AML-193 (cell line): ENCODE measurements around the gene ISOC2.
"Not testable (repeated sequence)": the region's sequence is repeated elsewhere in the genome, so short reads cannot be mapped to it uniquely, and the experiment has no call there.

Source experiments
- DNase-seq, 2 experiments: peaks; one replicate each; lab custom pipeline; 2025; lab: John Stamatoyannopoulos, UW

The ISOC2 gene

DNA sequence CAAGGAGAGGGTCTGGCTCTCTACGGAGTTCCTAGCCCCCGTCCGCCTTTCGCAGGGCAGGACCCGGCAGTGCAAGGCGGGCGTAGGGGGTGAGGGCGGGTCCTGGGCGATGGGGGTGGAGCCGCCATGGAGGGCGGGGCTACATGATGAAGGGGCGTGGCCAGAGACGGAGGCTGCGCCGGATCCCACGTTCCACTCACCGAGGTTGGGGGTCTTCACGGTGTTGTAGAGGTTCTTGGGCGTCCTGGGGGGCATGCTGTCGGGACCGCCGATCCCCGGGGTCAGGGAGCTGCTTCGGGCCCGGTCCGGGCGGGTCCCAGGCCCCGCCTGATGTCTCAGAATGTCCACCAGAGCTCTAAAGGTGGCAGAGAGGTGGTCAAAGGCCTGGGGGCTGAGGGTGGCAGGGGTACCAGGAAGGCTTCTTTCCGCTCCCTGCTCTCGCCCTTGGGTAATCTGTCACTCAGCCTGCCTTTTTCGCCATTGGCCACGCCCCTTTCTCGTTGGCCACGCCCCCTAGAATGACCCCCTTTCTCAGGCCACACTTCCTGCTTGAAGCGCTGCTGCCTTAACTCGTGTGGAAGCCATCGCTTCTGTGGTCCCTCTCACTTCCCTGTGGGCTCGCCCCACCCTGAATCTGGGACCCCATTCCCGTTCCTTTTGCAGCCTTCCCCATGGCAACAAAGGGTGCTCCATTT lies 20.9 kb downstream of the ISOC2 start:
- DNase-seq = no peak

DNA sequence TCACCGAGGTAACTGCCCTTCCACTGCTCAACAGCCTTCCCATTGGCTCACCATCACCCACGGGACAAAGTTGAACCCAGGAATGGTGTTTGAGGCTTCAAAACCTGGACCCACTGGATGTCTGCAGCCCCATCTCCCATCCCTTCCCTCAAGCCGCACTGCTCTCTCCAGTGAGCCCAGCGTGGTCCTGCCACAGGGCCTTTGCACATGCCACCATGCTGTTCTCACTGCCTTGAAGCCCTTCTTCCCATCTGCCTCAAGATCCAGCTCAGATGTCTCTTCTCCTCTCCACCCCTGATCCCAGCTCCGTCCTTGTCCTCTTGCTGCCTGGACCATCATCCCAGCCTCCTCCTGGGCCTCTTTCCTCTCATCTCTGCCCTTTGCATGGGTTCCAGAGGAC lies 22.4 kb downstream of the ISOC2 start:
- no peak for DNase-seq

DNA sequence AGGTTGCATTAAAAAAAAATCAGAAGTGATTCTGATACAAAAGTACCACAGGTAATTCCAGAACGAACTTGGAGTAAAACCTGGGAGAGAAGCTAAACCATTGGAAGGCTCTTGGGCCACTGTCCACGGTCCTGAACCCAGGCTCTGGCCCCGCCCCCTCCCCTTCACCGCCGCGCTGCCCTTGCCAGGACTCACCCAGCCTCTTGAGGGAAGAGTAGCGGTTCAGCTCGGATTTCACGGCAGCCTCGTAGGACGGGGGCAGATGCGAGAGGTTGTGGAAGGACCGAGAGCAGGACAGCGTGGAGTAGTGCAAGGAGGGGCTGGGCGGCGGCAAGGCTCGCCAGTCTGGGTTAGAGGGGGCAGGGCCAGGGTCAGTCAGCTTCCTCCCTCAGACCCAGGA lies 24.0 kb downstream of the ISOC2 start:
- peak in 1 of 2 experiments; percentile 20 for DNase-seq

DNA sequence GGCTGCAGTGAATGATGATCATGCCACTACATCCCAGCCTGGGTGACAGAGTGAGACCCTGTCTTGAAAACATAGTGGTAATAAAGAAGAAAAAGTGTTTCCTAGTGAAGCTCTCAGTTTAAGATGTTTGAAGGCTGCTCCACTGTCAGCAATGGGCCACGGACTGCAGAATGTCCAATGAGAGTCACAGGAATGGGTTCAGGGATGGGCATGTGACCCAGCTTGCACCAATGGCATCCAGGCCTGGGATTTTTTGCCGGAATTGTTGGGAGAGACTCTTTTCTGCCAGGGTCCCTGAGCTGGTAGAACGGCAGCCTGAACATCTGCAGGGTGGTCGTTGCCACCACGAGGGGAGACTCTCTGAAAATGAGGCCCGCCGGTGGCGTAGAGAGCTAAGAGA lies 24.6 kb downstream of the ISOC2 start:
- no peak for DNase-seq

DNA sequence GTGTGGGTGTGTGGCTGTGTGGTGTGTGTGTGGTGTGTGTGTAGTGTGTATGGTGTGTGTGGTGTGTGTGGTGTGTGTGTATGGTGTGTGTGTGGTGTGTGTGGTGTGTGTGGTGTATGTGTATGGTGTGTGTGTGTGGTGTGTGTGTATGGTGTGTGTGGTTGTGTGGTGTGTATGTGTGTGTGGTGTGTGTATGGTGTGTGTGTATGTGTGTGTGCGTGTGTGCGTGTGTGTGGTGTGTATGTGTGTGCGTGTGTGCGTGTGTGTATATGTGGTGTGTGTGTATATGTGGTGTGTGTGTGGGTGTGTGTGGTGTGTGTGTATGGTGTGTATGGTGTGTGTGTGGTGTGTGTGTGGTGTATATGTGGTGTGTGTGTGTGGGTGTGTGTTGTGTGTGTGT lies 26.4 kb downstream of the ISOC2 start:
- no peak for DNase-seq

GRCh38 chr19:55434356-55434919 lies 27.0 kb downstream of the ISOC2 start:
- no peak for DNase-seq

DNA sequence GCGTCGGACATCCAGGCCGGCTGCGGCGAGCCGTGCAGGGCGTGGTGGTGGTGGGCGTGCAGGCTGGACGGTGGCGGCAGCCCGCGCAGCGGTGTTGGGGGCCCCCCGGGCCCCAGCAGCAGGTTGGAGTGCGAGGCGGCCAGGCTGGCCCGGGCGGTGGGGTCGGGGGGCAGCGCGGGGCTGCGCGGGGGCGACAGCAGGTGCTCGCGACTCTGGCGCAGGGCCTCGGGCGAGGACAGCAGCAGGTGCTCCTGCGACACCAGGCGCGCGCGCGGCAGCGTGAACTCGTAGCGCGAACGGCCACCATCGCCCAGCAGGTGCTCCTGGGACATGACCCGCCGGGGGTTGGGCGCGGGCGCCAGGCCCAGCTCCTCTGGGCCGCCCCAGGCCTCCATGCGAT lies 28.1 kb downstream of the ISOC2 start:
- no peak for DNase-seq

GRCh38 chr19:55432241-55432959 lies 29.0 kb downstream of the ISOC2 start:
- DNase-seq = no peak

- no peak for DNase-seq
These were observed 30.3 kb downstream of the ISOC2 start for GRCh38 chr19:55431183-55431582.

GRCh38 chr19:55426042-55426441 lies 35.4 kb downstream of the ISOC2 start:
- no peak for DNase-seq

- DNase-seq = no peak
These were observed 36.9 kb downstream of the ISOC2 start for GRCh38 chr19:55424518-55424917.

DNA sequence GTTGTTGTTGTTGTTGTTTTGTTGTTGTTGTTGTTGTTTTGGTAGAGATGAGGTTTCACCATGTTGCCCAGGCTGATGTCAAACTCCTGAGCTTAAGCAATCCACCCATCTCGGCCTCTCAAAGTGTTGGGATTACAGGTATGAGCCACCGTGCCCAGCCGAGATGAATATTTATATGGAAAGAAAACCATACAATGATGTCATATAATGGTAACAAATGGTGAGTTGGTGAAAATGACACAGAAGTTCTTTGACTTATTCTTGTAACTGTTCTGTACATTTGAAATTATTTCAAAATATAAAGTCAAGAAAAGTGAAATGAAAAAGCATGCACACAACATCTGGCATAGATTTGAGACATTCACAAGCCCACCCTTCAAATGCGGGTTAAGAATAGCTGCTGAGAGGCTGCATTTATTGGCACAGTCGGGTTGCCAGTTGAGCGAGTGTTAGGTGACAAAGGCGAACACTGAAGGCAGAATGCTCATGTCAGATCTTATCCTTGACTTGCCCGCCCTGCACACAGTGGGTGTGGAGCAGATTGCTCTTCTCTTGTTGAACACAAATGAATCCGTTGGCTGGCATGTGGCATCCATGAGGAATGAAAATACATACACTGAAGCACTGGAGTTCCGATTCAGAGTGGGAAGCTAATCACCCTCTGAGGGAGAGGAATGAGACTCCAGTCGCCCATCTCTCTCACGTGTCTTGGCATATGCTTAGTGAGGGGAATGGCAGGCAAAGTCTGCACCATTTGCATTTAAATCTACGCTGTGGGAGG lies 38.0 kb downstream of the ISOC2 start:
- DNase-seq = no peak

DNA sequence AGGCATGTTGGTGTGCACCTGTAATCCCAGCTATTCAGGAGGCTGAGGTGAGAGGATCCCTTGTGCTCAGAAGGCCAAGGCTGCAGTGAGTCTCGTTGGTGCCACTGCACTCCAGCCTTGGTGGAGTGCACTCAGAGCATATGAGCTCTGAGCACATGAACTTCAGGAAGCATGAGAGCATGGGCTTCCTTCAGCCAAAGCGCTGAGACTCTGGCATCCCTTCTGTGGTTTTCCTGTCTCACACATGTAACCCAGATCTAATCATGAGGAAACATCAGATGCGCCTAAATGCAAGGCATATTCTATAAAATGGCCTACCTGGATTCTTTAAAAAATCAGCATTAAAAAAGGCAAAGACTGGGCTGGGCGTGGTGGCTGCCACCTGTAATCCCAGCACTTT lies 40.2 kb downstream of the ISOC2 start:
- peak; percentile 59 to 63 for DNase-seq

DNA sequence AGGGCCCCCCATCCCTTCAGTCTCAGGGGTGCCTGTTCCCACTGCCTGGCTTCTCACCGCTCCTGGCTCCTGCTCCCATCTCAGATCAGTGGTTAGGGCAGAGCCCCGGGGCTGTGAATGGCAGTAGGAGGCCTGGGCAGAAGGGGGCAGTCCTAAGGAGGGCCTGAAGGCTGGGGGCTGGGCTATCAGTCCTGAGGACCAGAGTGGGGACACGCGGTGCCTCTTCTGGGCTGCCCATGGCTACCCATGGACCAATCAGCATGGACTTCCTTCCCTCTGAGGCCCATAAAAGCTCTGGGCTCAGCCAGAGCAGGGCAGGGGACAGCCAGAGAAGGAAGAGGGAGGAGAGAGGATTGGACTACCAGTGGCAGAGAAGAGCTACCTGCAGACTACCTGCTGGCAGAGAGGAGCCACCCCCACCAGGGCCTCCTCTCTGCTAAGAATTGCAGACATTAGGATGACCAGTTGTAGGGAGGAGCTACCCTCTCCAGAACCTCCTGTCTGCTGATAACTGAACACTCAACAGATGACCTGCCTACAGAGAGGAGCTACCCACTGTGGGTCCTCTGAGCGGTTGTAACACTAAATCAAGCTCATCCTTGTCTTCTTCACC lies 41.7 kb downstream of the ISOC2 start:
- no peak for DNase-seq

DNA sequence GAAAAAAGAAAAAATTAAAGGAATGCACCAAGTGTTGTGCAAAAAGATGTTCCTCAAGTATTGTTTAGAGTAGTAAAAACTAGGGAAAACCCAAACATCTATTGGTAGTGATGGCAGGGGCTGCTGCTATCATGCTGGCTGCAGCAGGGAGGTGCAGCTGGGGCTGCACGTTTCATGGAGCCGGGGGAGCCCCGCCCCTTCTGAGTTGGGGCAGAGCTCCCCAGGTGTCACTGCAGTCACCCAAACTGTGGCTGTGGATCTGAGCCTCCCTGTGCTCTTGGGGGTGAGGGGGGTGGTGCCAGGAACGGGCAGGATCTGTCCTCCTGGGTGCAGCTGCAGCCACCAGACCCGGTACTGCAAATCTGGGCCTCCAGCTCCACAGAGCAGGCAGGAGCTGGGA lies 42.3 kb downstream of the ISOC2 start:
- no peak for DNase-seq

DNA sequence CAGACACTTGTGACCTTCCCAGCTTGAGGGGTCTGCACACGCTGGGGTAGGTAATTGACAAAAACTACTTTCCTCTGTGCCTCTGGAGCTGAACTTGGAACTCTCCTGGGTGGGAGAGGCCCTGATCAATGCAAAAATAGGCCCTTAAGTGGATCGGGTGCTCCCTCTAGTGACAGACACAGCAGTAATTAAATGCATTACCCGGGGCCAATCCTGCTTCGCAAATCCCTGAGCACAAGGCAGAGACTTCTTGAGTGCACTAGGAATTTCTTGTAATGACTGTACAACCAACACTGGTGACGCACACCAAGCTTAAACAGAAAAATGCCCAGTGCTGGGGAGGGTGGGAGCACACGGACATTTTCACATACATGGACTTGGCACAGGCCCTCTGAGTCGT lies 43.3 kb downstream of the ISOC2 start:
- peak; percentile 53 to 62 for DNase-seq

DNA sequence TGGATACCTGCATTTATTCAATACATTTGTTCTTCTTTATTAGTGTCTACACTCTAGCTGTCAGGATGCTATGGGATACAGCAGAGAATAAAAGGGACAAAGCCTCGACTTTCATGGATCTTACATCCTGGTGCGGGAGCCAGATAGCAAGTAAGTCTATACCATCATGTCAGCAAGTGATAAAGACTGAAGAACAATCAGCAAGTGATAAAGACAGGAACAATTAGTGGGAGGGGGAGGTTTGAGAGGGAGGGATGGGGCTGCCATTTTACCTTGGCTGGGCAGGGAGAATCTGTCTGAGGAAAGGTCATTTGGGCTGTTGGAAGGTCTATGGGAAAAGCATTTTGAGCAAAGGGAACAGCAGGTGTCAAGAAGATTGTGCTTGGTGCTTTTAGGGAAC lies 51.3 kb downstream of the ISOC2 start:
- DNase-seq = no peak

- not testable (repeated sequence) for DNase-seq
These were observed 52.3 kb downstream of the ISOC2 start for GRCh38 chr19:55409179-55409578.

DNA sequence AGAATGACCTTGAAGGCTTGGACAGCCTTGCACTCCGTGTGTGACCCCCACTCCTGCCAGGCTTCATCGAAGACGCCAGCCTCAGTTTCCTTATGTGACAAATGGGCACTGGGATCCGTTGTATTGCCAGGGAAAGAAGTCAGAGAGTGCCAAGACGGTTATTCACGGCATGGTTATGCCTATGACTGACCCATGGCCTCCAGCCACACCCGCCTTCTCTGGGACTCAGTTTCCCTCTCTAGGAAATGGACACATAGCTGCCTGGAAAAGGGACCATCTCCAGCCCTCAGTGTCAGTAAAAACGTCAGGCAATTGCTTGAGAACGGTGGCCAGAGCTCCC lies 52.9 kb downstream of the ISOC2 start:
- DNase-seq = no peak

GRCh38 chr19:55407800-55408532 lies 53.5 kb downstream of the ISOC2 start:
- peak; percentile 95 to 97 for DNase-seq

GRCh38 chr19:55407550-55407799 lies 54.0 kb downstream of the ISOC2 start, which contains the start of gene UBE2S:
UBE2S (minus strand) TSS chr19:55407788; CDS start chr19:55407589, 199 bp downstream.
- DNase-seq = not testable (repeated sequence)
